NCI-H2081 treated with DMSO at 0.1 percent for 48 hours (cell line): Measurements from ENCODE around the gene HIC2.
"Not testable (repeated sequence)": the region's sequence is repeated elsewhere in the genome, so short reads cannot be mapped to it uniquely, and the experiment has no call there.

ENCODE experiments used
- DNase-seq: peaks from one replicate; lab custom pipeline; 2025; lab: John Stamatoyannopoulos, UW

The HIC2 gene

DNA sequence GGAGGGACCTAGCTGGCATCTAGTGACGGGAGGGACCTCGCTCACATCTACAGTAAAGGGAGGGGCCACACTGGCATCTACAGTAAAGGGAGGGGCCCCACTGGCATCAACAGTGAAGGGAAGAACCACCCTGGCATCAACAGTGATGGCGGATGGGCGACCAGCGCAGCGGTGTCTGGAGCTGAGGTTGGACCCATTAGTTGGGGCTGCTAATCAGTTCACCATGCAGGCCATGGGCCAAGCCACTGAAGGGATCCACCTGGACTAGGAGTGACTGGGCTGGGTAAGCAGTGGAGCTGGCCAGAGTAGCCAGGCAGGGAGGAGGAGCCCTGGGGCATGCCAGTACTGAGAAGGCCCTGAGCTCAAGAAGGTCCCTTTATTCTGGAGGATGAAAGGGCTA is 73.4 kb downstream of the HIC2 start:
- not testable (repeated sequence) for DNase-seq

DNA sequence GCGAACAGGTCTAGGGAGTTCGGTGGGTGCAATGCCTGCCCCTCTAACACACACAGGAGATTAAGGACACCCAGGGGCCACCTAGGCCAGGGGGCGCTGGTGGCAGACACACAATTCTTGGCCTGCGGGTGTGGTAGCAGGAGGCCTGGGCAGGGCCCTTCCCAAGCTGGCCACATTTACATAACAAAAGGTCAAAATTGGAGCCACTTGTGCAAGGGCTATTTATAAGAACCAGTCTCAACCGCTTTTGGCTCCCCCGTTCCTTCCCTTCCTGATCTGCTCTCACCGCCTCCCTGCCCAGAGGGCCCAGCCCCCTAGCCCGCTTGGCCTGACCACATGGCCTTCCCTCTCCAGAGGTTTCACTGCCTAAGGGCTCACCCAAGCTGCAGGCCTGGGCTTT is 75.1 kb downstream of the HIC2 start:
- DNase-seq, result not testable (repeated sequence)

DNA sequence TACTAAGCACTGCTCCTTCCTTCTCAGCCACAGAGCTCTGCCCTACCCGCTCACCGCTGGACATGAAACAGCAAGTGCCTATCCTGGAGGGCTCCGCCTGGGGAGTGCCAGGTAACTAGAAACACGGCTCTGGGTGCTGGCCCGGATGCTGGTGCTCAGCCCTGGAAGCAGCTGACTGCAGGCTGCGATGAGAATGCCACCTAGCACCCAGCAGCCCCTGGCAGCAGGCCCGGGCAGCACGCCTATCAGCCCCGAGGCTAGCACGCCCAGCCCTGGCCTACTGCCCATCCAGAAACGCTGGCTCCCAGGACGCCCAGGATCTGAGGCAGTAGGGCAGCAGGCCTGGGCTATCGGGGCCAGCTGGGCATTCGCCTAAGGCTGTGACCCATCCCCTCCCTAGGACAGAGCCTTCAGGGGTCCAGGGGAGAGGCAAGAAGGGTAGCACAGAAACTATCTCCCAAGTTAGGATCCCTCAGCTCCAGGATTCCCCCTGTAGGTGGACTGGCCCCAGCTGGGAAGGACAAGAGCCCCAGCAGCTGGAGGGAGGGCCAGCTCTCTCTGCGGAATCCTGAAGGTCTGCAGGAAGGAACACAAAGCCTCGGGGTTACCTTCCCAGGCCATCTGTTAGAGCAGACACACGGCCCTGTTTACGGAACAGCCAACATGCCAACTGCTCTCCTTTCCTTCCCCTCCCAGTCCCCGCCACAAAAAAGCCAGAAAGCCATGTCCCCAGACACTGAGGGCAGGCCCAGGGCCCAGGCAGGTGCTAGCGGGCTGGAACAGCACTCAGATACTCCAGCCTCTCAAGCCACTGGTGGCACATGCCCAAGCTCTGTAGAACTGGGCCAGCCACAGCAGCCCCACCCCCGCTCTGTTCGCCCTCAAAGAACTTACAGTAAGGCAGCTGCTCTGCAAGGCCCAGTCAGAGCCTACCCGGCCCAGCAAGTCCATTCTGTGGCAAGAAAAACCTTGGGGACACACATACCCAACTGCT is 76.9 kb downstream of the HIC2 start:
- not testable (repeated sequence) for DNase-seq

DNA sequence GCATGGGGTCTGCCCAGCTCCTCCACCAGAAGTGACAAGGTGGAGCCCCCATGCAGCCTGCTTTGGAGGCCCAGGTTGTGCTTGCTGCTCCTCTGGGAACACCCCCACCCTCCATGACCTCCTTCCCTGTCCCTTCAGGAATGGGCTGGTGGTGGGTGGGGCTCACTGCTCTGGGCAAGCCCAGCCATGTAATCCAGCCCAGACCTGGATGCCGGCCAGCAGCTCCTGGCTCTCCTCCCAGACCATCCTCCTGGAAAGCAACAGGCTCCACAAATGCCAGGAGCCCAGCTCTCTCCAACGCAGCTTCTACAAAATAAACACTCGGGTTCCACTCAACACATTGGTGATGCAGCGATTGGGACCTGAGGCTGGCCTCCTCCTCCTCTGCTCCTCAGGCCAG is 80.8 kb downstream of the HIC2 start:
- not testable (repeated sequence) for DNase-seq

DNA sequence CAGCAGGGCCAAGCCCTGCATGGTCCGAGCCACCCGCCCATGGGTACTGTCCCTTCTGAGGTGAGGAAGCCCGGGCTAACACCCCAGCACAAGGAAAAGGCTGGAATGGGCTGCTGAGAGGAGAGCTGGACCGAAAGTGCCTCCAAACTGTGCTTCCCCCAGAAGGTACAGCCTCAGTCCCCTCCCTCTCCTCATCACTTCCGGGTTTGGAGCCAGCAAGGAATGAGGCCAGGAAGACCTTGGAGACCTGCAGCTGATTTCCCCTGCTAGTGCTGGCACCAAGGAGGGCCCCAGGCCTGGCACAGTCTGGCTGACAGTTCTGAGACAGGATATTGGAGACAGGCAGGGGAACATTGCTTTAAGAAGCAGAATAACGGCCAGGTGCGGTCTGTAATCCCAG is 81.3 kb downstream of the HIC2 start:
- not testable (repeated sequence) for DNase-seq

DNA sequence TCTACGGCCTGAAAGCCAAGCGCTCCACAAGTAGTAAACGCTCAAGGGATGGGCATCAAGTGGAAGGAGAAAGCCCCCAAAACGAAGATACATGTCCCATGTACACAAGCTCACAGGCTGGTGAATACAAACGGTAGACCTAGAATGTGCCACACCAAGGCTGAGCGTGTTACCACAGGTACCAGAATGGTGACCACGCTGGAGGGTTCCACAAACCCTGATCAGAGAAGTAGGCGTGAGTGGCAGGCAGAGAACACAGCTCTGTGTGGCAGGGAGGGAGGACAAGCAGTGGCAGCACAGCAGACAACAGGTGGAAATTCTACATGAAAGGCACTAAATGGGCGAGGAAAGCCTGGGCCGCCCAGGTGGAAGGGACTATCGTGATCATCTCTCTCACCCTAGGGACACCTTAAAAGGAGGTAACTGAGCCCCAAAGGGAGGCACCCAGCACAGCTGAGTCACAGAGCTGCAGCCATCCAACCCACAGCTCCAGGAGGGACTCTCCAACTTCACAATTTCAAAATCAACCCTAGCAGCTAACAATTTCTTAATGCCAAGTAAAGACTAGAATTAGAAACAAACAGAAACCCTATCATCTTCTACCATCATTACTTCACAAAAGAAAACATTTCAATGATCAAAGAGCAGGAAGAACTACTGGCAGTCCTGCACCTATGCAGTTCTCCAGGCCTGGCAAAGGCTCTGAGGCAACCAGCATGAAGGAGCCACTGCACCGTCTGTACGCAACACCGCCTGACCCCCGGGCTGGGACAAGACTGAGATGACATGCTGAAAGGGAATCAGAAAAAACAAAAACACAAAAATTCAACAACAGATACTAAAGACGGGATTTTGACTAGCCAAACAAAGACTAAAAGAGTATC is 82.7 kb downstream of the HIC2 start:
- not testable (repeated sequence) for DNase-seq
